ENCODE results near the gene SMAD3.

DNA sequence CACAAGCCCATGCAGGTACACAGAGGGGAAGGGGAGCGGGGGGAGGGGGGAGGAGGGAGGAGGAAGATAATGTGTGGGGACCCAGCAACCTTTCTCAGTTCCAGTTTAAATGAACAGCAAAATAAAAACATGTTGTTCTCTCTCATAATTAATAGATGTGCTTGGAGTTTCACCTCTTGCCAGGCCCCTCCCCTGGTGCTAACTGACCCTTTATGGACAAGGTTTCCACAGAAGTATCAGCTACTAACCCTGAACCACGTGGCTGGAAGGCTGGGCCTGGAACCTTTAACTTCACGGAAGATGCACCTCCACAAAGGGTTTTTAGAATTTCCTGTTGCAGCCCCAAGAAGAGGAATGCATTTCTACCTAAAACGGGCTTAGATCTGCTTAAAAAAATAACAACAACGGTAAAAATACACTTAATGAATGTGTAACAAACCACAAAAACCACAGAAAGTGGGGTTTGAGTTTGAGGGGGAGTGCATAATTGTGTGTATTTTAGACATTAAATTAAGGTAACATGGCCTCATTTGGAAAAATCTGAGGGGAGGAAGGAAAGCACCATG lies 14.8 kb upstream of the SMAD3 start:
- TF ChIP-seq GABPA (IDR thresholded peaks at IDR 0.05 in 1 of 2, conservative IDR thresholded peaks at IDR 0.05 in 1 of 2) (no peak), RXRA (IDR thresholded peaks at IDR 0.05) (no peak), HNF4A (conservative IDR thresholded peaks at IDR 0.05) (no peak), TAF1 (conservative IDR thresholded peaks at IDR 0.05) (no peak), HNF4G (IDR thresholded peaks at IDR 0.05) (no peak), YY1 (IDR thresholded peaks at IDR 0.05) (no peak), JUND (IDR thresholded peaks at IDR 0.05) (no peak)
- TF ChIP-seq, protein P1, sequence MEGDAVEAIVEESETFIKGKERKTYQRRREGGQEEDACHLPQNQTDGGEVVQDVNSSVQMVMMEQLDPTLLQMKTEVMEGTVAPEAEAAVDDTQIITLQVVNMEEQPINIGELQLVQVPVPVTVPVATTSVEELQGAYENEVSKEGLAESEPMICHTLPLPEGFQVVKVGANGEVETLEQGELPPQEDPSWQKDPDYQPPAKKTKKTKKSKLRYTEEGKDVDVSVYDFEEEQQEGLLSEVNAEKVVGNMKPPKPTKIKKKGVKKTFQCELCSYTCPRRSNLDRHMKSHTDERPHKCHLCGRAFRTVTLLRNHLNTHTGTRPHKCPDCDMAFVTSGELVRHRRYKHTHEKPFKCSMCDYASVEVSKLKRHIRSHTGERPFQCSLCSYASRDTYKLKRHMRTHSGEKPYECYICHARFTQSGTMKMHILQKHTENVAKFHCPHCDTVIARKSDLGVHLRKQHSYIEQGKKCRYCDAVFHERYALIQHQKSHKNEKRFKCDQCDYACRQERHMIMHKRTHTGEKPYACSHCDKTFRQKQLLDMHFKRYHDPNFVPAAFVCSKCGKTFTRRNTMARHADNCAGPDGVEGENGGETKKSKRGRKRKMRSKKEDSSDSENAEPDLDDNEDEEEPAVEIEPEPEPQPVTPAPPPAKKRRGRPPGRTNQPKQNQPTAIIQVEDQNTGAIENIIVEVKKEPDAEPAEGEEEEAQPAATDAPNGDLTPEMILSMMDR (IDR thresholded peaks at IDR 0.05; ENCODE audit: low read depth, low read length, missing input control) = no peak
- TF ChIP-seq, protein P2, sequence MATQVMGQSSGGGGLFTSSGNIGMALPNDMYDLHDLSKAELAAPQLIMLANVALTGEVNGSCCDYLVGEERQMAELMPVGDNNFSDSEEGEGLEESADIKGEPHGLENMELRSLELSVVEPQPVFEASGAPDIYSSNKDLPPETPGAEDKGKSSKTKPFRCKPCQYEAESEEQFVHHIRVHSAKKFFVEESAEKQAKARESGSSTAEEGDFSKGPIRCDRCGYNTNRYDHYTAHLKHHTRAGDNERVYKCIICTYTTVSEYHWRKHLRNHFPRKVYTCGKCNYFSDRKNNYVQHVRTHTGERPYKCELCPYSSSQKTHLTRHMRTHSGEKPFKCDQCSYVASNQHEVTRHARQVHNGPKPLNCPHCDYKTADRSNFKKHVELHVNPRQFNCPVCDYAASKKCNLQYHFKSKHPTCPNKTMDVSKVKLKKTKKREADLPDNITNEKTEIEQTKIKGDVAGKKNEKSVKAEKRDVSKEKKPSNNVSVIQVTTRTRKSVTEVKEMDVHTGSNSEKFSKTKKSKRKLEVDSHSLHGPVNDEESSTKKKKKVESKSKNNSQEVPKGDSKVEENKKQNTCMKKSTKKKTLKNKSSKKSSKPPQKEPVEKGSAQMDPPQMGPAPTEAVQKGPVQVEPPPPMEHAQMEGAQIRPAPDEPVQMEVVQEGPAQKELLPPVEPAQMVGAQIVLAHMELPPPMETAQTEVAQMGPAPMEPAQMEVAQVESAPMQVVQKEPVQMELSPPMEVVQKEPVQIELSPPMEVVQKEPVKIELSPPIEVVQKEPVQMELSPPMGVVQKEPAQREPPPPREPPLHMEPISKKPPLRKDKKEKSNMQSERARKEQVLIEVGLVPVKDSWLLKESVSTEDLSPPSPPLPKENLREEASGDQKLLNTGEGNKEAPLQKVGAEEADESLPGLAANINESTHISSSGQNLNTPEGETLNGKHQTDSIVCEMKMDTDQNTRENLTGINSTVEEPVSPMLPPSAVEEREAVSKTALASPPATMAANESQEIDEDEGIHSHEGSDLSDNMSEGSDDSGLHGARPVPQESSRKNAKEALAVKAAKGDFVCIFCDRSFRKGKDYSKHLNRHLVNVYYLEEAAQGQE (IDR thresholded peaks at IDR 0.05) = no peak
- TF ChIP-seq, protein P3, sequence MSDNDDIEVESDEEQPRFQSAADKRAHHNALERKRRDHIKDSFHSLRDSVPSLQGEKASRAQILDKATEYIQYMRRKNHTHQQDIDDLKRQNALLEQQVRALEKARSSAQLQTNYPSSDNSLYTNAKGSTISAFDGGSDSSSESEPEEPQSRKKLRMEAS (IDR thresholded peaks at IDR 0.05) = no peak
- TF ChIP-seq, protein P4, sequence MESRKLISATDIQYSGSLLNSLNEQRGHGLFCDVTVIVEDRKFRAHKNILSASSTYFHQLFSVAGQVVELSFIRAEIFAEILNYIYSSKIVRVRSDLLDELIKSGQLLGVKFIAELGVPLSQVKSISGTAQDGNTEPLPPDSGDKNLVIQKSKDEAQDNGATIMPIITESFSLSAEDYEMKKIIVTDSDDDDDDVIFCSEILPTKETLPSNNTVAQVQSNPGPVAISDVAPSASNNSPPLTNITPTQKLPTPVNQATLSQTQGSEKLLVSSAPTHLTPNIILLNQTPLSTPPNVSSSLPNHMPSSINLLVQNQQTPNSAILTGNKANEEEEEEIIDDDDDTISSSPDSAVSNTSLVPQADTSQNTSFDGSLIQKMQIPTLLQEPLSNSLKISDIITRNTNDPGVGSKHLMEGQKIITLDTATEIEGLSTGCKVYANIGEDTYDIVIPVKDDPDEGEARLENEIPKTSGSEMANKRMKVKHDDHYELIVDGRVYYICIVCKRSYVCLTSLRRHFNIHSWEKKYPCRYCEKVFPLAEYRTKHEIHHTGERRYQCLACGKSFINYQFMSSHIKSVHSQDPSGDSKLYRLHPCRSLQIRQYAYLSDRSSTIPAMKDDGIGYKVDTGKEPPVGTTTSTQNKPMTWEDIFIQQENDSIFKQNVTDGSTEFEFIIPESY (IDR thresholded peaks at IDR 0.05) = no peak

Measured in liver (tissue), 3 donors.